GM12872 (cell line): ENCODE measurements around the gene ST6GAL1.

Experiments used
- TF ChIP-seq, protein P1 (sequence below): IDR thresholded peaks from 3 replicates; pipeline ENCODE4 v1.5.1; 2011; ENCODE audit warnings: low read depth, mild to moderate bottlenecking, low read length, moderate library complexity; ENCODE audit not compliant: insufficient read depth

ST6GAL1 gene

DNA sequence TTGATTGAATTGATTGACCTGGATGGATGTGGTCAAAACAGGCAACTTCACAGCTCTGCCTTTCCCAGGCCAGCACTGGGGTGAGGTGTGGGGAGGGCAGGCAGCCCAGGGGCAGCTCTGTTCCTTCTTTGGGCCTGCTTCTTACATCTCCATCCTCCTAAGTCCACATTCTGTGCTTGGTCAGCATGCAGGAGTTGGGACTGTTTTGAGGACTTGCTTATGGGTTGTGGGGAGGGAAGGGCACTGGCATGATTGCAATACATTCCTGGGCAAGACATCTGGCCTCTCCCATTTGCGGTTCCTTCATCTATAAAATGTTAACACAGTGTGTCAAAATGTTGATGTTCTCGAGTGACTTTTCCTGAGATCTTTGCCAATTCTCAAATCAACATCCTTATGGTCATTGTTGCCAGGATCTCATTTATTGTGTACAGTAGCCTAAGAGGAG is 84.1 kb downstream of the ST6GAL1 start:
- TF ChIP-seq, protein P1, sequence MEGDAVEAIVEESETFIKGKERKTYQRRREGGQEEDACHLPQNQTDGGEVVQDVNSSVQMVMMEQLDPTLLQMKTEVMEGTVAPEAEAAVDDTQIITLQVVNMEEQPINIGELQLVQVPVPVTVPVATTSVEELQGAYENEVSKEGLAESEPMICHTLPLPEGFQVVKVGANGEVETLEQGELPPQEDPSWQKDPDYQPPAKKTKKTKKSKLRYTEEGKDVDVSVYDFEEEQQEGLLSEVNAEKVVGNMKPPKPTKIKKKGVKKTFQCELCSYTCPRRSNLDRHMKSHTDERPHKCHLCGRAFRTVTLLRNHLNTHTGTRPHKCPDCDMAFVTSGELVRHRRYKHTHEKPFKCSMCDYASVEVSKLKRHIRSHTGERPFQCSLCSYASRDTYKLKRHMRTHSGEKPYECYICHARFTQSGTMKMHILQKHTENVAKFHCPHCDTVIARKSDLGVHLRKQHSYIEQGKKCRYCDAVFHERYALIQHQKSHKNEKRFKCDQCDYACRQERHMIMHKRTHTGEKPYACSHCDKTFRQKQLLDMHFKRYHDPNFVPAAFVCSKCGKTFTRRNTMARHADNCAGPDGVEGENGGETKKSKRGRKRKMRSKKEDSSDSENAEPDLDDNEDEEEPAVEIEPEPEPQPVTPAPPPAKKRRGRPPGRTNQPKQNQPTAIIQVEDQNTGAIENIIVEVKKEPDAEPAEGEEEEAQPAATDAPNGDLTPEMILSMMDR, result no peak

DNA sequence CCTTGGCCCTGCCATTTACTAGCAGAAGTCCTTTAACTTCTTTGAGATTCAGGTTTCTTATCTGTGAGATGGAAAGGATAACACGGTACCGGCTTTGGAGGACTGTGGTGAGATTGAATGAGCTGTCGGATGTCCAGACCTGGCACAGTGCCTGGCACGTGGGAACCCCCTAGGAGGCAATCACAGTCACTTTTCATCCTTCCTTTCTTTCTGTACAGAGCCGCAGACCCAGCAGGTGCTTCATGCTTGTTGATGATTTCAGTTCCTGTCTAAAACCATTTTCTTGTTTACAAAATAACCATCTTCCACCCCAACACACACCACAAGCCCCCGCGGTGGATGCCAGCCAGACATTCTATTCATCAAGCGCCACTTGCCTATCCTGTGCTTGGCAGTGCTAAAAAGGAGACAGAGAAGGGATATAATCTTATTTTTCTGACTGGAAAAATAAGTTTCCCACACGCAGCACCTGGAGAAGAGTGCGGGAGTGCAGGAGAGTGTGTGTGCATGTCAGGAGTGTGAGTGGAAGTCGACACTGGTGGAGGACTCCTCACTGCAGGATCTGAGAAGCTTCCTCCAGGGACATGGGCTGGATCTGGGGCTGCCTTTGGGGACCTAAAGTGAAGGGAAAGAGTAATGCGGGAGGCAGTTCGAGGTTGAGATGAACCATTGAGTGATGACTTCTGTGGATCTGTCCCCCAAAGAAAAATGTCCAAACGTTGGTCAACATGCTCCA is 85.7 kb downstream of the ST6GAL1 start:
- TF ChIP-seq, protein P1, result no peak

DNA sequence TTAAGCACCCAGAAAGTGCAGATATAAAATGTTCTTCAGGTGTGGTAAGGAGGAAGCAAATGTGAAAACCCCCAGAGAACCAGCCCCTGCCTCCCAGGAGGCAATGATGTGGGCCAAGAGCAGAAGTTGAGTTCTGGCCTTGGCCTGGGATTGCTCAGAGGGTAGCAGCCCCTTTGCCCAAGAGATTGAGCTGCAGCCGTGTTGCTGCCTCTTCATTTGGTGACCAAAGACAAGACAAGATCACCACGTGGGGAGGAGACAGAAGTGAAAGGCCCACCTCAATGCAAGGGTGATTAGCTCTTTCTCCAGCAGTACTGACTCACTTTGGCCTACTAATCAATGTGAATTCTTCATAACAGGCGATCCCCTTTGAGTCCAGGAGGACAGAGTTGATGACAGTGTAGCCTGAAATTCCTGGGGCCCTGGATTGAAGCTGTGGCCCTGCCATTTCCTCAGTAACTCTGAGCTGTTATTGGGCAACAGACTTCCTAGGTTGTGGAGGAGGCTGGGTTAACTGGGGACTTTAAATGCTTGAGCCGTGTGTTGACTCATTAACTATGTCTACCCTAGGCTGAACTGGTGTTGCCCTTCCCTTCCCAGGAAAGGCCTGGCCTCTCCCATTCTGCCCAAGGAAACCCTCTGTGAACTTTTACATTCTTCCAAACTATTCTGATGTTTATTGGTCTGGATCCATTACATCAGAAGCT is 86.5 kb downstream of the ST6GAL1 start:
- TF ChIP-seq, protein P1, result no peak

DNA sequence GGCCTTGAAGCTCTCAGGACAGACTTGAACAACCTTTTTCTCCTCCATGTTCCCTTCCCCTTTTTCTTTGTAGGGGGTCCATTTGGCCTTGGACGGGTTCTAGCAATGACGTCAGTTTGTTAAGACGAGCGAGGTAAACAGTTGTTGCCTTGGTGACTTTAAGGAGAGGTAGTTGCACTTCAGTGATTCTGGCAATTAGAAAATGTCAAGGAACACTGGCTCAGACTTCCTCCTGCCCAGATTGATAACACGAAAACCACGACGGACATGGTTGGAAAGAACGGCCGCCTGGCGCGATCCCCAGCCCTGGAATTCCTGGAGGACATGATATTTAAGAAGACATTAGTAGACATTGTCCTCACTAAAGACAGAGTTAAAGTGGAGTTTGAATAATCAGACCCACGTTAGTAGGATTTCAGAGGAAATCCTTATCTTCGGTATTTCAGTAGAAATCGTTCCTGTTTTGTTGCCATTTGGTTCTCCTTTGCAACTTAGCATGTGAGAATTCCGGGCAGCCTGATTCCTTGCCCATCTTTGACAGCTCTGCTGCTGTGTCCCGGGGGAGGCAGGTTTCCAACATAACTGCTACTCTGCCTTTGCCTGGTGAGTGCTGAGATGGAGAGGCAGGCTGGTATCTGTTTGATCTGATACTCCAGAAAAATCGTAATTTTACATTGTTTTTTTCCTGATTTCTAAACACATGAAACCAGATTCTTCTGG is 87.3 kb downstream of the ST6GAL1 start:
- TF ChIP-seq, protein P1, result no peak

DNA sequence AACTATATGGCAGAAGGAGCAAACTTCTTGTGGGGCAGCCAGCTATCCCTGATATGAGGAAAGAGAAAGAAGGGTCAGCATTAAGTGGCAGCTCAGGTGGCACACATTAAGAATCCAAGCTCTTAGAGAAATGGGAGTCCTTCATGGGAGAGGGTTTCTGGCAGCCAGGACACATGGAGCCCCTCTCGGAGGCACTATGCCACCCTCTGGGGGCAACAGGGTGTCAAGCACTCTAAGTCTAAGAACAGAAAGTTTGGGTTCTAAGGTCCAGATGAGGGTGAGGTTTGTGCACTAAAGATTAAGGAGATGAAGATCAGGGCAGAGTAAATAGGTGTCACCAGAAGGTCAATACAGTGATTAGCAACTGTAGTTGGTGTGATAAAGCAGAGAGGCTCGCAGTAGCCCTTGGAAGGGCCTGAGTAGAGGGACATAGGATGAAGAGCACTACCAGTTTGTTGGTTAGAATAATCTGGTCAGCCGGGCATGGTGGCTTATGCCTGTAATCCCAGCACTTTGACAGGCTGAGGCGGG is 89.3 kb downstream of the ST6GAL1 start:
- TF ChIP-seq, protein P1, result peak; percentile 24; the same call in 1 of the 3 replicates

DNA sequence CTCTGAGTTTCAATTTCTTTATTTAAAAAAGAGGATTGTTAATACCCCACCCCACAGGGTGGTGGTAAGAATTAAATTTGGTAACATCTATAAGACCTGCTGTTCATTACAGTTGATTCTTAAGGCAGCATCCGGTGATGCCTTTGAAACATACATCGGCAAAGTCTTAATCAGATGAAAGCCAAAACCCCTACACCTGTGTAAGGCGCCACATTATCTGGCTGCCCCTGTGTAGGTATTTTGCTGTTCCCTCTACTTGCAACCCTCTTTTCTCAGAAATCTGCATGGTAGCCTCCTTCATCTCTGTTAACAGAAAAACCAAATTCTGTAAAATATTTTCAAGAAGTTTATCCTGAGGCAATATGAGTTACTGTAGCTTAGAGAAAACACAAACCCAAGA is 90.0 kb downstream of the ST6GAL1 start:
- TF ChIP-seq, protein P1, result no peak
